MM.1S (cell line): ENCODE data around the gene CBL.
"Not testable (repeated sequence)": the region's sequence is repeated elsewhere in the genome, so short reads cannot be mapped to it uniquely, and the experiment has no call there.

Experiments
- DNase-seq: peaks from one replicate; pipeline ENCODE4 v3.0.0-alpha.2; 2015
- H2AFZ ChIP-seq: fragments of 300-600 bp; sonication (generic); 2 replicates; pipeline ENCODE4 v1.6.0; 2016; ENCODE audit warnings: antibody characterized with exemption, low read length
- H3F3A ChIP-seq: fragments of 300-600 bp; sonication (generic); 2 replicates; pipeline ENCODE4 v1.6.1; 2016; ENCODE audit warnings: mild to moderate bottlenecking, antibody characterized with exemption, low read length, moderate library complexity, mixed read lengths; ENCODE audit not compliant: insufficient read depth
- H3K27ac ChIP-seq: fragments of 300-600 bp; sonication (generic); 2 replicates; pipeline ENCODE4 v1.5.1; 2016; ENCODE audit warnings: mild to moderate bottlenecking, low read length
- H3K27me3 ChIP-seq: fragments of 300-600 bp; sonication (generic); replicated peaks from 2 replicates; pipeline ENCODE4 v1.6.0; 2016; ENCODE audit warnings: low read length; ENCODE audit not compliant: insufficient read depth
- H3K36me3 ChIP-seq: fragments of 300-600 bp; sonication (generic); replicated peaks from 2 replicates; pipeline ENCODE4 v1.6.1; 2016; ENCODE audit warnings: mild to moderate bottlenecking, low read length, mixed read lengths; ENCODE audit not compliant: insufficient read depth
- H3K4me1 ChIP-seq: fragments of 300-600 bp; sonication (generic); 2 replicates; pipeline ENCODE4 v1.6.1; 2016; ENCODE audit warnings: low read length, mixed read lengths
- H3K4me2 ChIP-seq: fragments of 300-600 bp; sonication (generic); 2 replicates; pipeline ENCODE4 v1.6.0; 2016; ENCODE audit warnings: low read depth, low read length
- H3K4me3 ChIP-seq: fragments of 300-600 bp; sonication (generic); 2 replicates; pipeline ENCODE4 v1.5.1; 2016; ENCODE audit warnings: low read length, mixed read lengths
- H3K79me2 ChIP-seq: fragments of 300-600 bp; sonication (generic); 2 replicates; pipeline ENCODE4 v1.6.1; 2016; ENCODE audit warnings: mixed run types, low read length, mixed read lengths
- H3K9ac ChIP-seq: fragments of 300-600 bp; sonication (generic); 2 replicates; pipeline ENCODE4 v1.6.1; 2016; ENCODE audit warnings: low read length, mixed read lengths
- H3K9me2 ChIP-seq: fragments of 300-600 bp; sonication (generic); replicated peaks from 2 replicates; pipeline ENCODE4 v1.6.1; 2016; ENCODE audit warnings: mild to moderate bottlenecking, low read length, mixed read lengths; ENCODE audit not compliant: insufficient read depth
- H3K9me3 ChIP-seq: fragments of 300-600 bp; sonication (generic); replicated peaks from 2 replicates; pipeline ENCODE4 v1.6.1; 2016; ENCODE audit warnings: mild to moderate bottlenecking, low read length, mixed read lengths; ENCODE audit not compliant: insufficient read depth
- H4K20me1 ChIP-seq: fragments of 300-600 bp; sonication (generic); 2 replicates; pipeline ENCODE4 v1.6.1; 2016; ENCODE audit warnings: mild to moderate bottlenecking, low read length, moderate library complexity, mixed read lengths; ENCODE audit not compliant: insufficient read depth
- EZH2 ChIP-seq: fragments of 300-600 bp; sonication (generic); optimal IDR thresholded peaks from 2 replicates; pipeline ENCODE3; 2017; ENCODE audit warnings: low read depth, mild to moderate bottlenecking, antibody characterized with exemption, low read length, mixed read lengths
- EZH2phosphoT487 ChIP-seq: fragments of 300-600 bp; sonication (generic); IDR thresholded peaks from 2 replicates; pipeline ENCODE4 v1.6.1; 2018; ENCODE audit warnings: antibody characterized with exemption, low read length
- TF ChIP-seq, protein P1 (sequence below): fragments of 300-600 bp; sonication (generic); IDR thresholded peaks from 2 replicates; pipeline ENCODE4 v1.5.1; 2016; ENCODE audit warnings: antibody characterized with exemption, low read length, mixed read lengths

Gene CBL

DNA sequence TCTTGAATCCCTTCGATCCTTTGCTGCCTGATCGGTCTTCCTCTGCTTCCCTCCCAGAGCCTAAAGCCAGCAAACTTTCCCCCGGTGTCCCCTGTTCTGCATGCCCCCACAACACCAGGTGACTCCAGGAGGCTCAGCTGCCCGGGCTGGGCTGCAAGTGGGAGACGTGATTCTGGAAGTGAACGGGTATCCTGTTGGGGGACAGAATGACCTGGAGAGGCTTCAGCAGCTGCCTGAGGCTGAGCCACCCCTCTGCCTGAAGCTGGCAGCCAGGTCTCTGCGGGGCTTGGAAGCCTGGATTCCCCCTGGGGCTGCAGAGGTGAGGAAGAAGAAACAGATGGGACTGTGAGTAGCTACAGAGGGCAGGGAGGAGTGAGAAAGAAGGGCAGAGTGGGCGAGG is 17.3 kb upstream of the CBL start:
- H3K36me3 ChIP-seq = no peaks in the 10 kb centered on the region
- no peaks in the 10 kb centered on the region for H3F3A ChIP-seq
- no peak overlapping the region for H3K4me3 ChIP-seq
- TF ChIP-seq EZH2phosphoT487 = no peak
- TF ChIP-seq, protein P1, sequence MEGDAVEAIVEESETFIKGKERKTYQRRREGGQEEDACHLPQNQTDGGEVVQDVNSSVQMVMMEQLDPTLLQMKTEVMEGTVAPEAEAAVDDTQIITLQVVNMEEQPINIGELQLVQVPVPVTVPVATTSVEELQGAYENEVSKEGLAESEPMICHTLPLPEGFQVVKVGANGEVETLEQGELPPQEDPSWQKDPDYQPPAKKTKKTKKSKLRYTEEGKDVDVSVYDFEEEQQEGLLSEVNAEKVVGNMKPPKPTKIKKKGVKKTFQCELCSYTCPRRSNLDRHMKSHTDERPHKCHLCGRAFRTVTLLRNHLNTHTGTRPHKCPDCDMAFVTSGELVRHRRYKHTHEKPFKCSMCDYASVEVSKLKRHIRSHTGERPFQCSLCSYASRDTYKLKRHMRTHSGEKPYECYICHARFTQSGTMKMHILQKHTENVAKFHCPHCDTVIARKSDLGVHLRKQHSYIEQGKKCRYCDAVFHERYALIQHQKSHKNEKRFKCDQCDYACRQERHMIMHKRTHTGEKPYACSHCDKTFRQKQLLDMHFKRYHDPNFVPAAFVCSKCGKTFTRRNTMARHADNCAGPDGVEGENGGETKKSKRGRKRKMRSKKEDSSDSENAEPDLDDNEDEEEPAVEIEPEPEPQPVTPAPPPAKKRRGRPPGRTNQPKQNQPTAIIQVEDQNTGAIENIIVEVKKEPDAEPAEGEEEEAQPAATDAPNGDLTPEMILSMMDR = no peak
- no peak for TF ChIP-seq EZH2
- no peaks in the 10 kb centered on the region for H3K79me2 ChIP-seq
- no peaks in the 10 kb centered on the region for H3K4me1 ChIP-seq
- no peak overlapping the region for H2AFZ ChIP-seq
- H3K9me2 ChIP-seq = no peaks in the 10 kb centered on the region
- no peak overlapping the region for H3K9ac ChIP-seq
- H4K20me1 ChIP-seq = no peaks in the 10 kb centered on the region
- peaks cover 16% of the 10 kb centered on the region for H3K27me3 ChIP-seq
- no peak overlapping the region for H3K27ac ChIP-seq
- DNase-seq = no peak
- no peaks in the 10 kb centered on the region for H3K9me3 ChIP-seq
- no peak overlapping the region for H3K4me2 ChIP-seq

DNA sequence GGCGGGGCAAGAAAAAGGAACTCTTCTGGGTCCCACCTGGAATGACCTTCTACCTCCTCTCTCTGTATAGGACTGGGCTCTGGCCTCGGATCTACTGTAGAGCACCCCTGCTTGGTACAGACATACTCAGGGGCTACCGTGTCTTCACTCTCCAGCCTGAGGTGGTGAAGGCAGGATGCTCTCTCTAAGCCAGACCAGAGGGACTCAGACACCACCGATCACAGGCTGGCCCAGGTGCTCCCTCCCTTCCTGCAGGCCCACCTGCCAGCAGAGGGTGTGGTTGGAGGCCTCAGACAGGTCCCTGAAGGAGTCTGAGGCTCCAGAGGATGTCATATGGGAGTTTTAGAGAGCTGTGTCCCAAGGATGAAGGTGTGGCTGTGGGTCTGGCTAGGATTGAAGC is 16.7 kb upstream of the CBL start:
- H3K9ac ChIP-seq = no peak overlapping the region
- H3K4me2 ChIP-seq = no peak overlapping the region
- H4K20me1 ChIP-seq = no peaks in the 10 kb centered on the region
- no peaks in the 10 kb centered on the region for H3F3A ChIP-seq
- H3K79me2 ChIP-seq = no peaks in the 10 kb centered on the region
- no peaks in the 10 kb centered on the region for H3K36me3 ChIP-seq
- TF ChIP-seq, protein P1 = no peak
- no peak for TF ChIP-seq EZH2
- TF ChIP-seq EZH2phosphoT487 = no peak
- no peak for DNase-seq
- H2AFZ ChIP-seq = no peak overlapping the region
- H3K9me3 ChIP-seq = no peaks in the 10 kb centered on the region
- H3K9me2 ChIP-seq = no peaks in the 10 kb centered on the region
- H3K27me3 ChIP-seq = peaks cover 16% of the 10 kb centered on the region
- no peak overlapping the region for H3K27ac ChIP-seq
- no peak overlapping the region for H3K4me3 ChIP-seq
- no peaks in the 10 kb centered on the region for H3K4me1 ChIP-seq

DNA sequence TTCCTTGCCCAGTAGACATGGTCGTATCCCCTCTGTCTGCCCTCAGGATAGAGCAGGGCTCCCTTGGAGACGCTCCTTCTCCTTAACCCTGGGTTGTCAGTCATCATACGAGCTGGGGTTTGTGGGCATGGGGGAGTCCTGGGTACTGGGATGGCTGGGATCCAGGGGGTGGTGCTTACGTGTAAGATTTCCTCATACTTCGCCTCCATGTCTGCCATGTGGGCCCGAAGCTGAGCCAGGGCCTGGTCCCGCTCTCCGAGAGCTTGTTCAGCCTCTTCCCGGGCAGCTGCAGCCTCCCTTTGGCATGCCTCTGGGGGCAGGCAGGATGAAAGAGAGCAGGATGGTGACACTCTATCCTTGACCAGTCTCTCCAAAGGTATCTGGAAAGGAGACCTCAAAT is 15.6 kb upstream of the CBL start:
- Histone ChIP-seq H3K36me3 (no peaks in the 10 kb centered on the region), H2AFZ (no peak overlapping the region), H4K20me1 (no peaks in the 10 kb centered on the region), H3K27ac (no peak overlapping the region), H3K27me3 (peaks cover 16% of the 10 kb centered on the region), H3K4me3 (no peak overlapping the region), H3F3A (no peaks in the 10 kb centered on the region), H3K9me2 (no peaks in the 10 kb centered on the region), H3K4me1 (no peaks in the 10 kb centered on the region), H3K79me2 (no peaks in the 10 kb centered on the region), H3K9me3 (no peaks in the 10 kb centered on the region), H3K4me2 (no peak overlapping the region), H3K9ac (no peak overlapping the region)
- no peak for DNase-seq
- no peak for TF ChIP-seq EZH2

DNA sequence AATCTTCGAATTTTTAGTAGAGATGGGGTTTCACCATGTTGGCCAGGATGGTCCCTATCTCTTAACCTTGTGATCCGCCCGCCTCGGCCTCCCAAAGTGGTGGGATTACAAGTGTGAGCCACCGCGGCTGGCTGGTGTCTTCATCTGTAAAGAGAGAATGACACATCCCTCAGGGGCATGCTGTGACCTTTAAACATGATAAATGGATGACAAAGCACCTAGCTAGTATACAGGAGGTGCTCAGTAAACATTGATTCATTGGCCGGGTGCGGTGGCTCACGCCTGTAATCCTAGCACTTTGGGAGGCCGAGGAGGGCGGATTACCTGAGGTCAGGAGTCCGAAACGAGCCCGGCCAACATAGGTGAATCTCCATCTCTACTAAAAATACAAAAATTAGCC is 14.9 kb upstream of the CBL start:
- not testable (repeated sequence) for H3K4me1 ChIP-seq, H3K9me3 ChIP-seq, H3K79me2 ChIP-seq, H3K27ac ChIP-seq, H3K4me3 ChIP-seq, H2AFZ ChIP-seq, H3K9ac ChIP-seq, H3K4me2 ChIP-seq, H3K36me3 ChIP-seq, H4K20me1 ChIP-seq, DNase-seq, H3F3A ChIP-seq, H3K9me2 ChIP-seq
- peaks cover 12% of the 10 kb centered on the region for H3K27me3 ChIP-seq
